Femur (tissue), 1 donor: ENCODE results near the gene PCDH9.
"Not testable (repeated sequence)": the region's sequence is repeated elsewhere in the genome, so short reads cannot be mapped to it uniquely, and the experiment has no call there.

Experiments used
- DNase-seq: peaks from one replicate; pipeline ENCODE4 v3.0.0-alpha.2; 2017

The PCDH9 gene

GRCh38 chr13:66807251-66807650 is 422.9 kb downstream of the PCDH9 start:
- no peak for DNase-seq

- peak; percentile 55 for DNase-seq
Measured at GRCh38 chr13:66805657-66806056, 424.5 kb downstream of the PCDH9 start.

DNA sequence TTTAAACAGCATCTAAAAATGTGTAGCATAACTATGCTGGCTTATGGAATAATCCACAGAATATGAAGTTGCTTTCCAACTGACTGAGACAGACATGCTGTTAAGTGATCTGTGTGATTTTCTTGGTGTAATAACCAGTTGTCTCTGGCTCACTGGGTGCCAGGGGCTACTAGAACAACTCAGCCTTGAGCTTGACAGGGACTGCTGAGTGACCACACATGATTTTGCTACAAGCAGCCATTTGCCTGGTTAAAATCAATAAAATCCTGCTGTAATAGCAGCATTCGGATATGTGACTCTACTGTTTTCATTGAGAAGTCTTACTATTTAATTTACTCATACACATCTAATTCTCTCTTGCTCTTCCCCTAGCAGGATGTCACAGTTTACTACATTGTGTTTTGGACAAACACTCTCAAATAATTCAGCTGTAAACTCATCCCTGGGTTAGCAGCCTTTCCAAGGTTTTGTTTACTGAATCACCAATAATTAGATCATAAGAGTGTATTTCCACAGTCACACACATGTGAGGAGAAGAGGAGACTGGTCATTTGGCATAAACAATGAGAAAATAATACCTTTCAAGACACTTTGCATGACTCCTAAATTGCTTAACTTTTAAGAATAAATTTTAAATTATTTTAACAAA is 426.2 kb downstream of the PCDH9 start:
- DNase-seq: peak; percentile 32

DNA sequence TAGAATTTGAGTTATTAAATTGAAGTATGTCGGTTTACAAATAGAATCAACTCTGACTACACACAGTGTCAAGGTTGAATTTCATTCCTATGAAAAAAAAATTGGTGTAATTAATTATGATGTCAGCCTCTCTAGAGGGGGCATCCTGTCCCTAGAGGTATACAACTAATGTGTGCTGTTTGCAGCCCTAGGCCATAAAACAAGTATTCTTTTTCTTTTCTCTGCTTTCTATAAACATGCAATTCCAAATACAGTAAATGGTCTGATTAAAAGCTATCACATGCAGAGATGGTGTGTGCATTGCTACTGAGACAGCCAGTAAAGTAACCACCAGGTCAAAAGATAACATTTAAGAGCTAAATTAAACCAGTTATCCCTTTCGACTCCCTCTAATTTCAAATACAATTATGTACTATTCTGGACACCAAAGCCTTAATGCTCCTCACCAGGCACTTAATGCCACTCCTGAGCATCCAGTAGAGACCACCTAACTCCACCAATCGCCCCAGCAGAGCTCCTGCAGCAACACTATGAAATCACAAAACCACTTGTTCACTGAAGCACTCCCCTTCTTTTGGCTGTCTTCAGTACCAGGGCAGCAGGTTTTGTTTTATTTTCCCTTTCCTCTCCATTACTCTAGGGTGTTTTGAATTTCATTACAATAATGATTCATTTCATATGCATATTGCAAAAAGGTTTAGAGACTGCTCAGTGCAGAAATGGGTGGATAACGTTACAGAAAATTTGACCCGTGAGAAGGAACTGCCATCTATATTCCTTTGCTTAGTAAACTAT is 426.9 kb downstream of the PCDH9 start:
- DNase-seq: no peak

DNA sequence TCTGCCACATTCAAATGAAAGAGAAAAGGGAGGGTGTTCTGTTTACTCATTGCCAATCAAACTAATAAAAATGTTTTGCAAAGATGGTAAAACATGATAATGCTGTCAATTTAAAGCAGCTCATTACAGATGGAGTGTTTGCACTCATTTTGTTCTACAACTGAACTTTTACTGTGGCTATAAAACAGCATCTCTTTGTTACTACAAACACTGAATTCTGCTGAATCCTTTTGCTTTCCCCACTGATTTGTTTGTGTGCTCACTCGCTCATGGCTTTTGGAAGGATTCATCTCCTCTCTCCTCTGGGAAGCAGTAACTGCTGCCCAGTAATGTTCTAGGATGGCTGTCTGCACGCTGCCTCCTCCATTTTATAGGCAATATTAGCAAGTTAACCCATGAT is 434.5 kb downstream of the PCDH9 start:
- DNase-seq: no peak

DNA sequence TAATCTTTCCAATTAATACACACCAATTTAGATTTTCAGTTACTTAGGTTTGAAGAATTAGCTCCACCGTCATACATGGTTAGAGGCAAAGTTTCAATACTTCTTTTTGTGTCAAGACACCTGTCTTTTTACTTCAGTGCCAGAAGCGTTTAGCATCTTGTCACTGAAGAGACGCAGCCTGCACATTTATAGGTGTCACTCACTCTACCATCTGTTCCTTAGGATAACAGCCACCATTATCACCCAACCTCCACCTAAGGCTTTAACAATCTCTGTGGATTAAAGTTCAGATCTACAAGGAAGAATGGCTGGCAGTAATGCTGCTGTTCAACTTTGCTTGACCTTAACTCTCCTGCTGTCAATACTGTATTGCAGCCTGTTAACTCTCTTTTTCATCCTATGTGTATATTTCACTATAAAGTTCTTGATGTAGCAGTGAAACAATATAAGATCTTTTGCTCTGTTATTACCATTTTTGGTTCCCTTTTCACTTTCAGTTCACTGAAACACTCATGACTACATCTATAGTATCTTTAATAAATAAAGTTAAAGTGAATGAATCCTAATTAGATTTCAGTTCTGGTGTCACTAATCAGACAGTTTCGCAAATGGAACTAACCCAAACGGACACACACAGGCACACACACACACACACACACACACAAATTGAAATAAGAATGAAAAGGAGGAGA is 435.6 kb downstream of the PCDH9 start:
- DNase-seq: no peak

DNA sequence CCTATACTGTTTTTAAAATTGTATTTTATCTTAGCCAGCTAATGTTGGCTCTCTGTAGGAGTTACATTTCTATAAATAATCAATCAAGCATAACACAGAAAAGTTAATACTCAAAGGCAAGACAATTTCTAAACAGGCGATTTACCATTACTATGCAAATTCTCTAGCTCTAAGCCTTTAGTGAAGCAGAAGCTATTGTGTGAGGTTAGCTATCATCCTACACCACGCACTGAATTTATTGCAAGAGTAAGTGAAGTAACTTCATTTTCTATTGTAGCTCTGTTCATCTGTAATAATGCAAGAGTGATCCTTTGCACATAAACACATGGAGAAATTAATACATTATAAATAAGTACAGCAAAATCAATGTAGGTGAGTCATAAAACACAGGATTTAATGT is 439.3 kb downstream of the PCDH9 start:
- DNase-seq: no peak

DNA sequence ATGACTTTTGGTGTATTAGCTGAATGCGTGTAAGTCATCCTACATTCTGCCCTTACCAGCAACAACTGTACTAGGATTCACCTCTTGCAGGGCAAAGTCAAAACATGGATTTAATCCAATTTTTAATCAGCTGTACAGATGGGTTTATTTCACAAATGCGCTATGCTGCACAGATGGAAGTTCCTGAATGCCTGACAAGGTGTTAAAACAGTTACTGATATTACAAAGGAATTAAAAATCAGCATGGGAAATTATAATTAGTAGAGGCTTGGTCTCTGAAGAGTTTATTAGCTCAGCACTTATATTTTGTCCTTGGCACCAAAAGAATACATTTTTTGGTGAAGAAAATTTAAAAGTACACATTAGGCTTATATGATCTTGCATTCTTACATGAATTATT is 448.9 kb downstream of the PCDH9 start:
- no peak for DNase-seq

DNA sequence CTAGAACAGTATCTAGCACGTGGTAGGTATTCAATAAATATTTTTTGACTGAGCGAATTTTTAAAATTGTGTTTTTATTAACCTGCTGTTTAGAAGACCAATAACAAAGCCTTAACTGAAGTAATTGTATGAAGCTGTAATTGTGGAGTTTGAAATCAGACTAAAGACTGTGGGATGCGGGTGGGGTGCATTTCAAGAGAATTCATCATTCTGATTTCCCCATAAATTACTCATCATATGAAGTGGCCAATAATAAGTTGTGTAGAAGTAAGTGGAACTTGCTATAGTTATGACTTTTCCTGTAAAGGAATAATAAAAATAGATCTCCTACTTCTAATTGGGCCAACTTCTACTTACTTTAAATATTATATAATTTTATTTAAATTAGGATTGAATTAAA is 449.3 kb downstream of the PCDH9 start:
- DNase-seq: no peak

GRCh38 chr13:66778461-66778860 is 451.7 kb downstream of the PCDH9 start:
- no peak for DNase-seq

DNA sequence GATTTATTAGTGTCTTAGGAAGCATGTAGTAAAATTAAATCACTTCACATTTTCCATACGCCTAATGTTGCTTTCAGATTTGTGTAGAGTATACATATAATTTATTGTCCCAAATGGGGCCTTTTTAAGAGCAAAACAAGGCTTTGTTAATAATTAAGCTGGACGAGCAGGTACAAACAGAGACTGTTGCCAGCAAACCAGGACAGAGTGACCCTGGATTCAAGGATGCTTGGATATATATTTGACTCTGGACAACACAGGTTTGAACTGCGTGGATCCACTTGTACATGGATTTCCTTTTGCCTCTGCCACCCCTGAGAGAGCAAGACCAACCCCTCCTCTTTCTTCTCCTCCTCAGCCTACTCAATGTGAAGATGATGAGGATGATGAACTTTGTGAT is 454.9 kb downstream of the PCDH9 start:
- DNase-seq: no peak

- DNase-seq: no peak
Measured at GRCh38 chr13:66774046-66774445, 456.1 kb downstream of the PCDH9 start.

- no peak for DNase-seq
Measured at GRCh38 chr13:66765559-66765958, 464.6 kb downstream of the PCDH9 start.

DNA sequence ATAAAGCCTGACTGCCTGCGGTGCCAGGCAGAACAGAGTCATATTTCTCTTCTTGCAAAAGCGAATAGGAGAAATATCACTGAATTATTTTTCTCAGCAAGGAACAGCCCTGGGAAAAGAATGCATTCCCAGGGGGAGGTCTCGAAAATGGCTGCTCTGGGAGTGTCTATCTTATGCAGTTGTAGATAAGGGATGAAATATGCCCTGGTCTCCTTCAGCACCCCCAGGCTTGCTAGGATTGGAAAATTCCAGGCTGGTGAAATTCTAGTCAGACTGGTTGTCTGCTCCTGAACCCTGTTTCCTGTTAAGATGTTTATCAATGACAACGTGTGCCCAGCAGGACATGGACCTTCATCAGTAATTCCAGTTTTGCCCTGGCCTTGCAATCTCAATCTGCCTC is 469.5 kb downstream of the PCDH9 start:
- not testable (repeated sequence) for DNase-seq

- DNase-seq: no peak
Measured at GRCh38 chr13:66759919-66760318, 470.2 kb downstream of the PCDH9 start.

- no peak for DNase-seq
Measured at GRCh38 chr13:66751691-66752090, 478.4 kb downstream of the PCDH9 start.

DNA sequence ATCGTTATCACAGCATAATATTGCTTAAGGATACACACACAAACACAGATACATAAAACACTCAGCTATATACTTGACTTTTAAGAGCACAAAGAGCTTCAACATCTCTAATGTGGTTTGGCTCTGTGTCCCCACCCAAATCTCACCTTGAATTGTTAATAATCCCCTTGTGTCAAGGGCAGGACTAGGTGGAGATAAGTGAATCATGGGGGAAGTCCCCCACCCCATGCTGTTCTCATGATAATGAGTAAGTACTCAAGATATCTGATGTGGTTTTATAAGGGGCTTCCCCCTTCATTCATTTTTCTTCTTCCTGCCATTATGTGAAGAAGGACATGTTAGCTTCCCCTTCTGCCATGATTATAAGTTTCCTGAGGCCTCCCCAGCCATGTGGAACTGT is 481.4 kb downstream of the PCDH9 start:
- no peak for DNase-seq

GRCh38 chr13:66745307-66745706 is 484.8 kb downstream of the PCDH9 start:
- DNase-seq: no peak

DNA sequence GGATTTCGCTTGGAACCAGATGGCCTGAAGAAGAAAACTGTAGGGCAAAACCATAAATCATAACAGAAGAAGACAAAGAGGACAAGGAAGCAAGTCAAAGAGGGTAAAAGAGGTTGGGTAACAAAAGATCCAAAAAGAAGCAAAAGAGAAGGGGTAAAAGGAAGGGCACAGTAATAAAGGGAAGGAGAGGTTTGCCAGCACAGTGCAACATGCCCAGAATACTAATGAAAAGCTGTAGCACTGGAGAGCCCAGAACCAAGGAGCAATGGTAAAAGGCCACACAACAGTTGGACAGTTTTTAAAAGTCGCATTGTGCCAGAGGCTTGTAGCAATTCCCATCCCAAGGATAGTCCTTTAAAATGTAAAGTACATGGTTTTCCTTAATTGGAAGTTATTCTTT is 506.6 kb downstream of the PCDH9 start:
- no peak for DNase-seq

GRCh38 chr13:66716538-66716937 is 513.6 kb downstream of the PCDH9 start:
- DNase-seq: no peak

DNA sequence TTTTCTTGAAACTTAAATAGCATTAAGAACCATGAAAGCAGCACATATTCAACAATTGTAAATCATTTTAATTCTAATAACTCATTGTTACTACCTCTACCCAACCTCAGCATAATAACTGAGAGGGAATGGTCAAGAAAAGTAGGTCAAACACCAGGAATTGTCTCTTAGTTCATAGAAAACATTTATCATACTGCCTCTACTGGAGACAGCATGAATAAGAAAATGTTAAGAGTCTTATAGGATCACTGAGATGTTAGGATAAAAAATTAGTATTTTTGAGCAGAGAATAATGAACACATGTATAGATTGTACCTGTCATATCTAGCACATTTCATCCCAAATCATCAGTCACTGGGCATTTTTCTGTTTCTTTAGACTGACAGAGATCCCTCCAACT is 515.3 kb downstream of the PCDH9 start:
- no peak for DNase-seq

DNA sequence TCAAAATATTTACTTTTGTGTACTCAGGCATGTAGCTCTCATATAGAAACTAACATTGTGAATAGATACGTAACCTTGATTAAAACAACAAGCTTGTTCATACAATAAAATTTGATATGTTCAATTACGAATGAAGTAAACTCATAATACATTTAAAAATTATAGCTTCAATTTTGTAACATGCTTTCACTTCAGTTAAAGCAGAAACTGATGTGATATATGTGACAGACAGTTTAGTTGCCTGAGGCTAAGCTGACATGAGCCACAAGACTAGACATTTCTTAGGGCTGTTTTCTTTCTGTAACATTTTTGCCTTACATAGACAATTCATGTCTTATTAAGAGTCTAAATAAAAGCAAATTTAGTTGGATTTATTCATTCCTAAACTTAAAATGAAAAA is 526.0 kb downstream of the PCDH9 start:
- no peak for DNase-seq

- no peak for DNase-seq
Measured at GRCh38 chr13:66703597-66703996, 526.5 kb downstream of the PCDH9 start.

DNA sequence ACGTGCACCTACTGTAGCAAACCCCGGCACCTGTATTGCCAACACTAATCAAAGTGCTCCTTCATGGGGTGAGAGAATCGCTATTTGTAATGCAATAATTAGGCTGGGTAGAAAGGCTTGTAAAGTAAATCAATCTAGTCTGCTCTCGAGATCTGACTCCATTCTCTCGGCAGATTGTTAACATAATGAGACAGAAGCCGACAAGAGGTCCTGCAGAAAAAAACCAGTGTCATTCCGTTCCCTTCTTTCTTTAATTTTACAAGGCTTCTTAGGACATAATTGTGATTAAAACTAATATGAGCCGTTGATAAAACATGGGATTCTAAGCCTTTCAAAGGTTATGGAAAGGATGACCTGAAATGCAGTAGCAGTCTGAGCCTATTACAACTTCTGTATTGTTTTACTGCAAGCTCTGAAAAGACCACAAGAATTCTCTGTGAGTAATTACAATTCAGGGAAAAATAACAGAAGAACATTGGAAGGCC is 530.0 kb downstream of the PCDH9 start:
- DNase-seq: no peak
